Smooth muscle cell (in vitro differentiated cells): ENCODE measurements around the gene AVP. TPM values are rescaled to one million over a fixed set of nuclear protein-coding genes. Genes with fewer than 3 reads are reported as not detected.

Experiments
- DNase-seq: peaks from one replicate; lab custom pipeline; 2025; ENCODE audit not compliant: unreplicated experiment; lab: John Stamatoyannopoulos, UW
- H2AFZ ChIP-seq: fragments of 200-600 bp; sonication (generic); 2 replicates; pipeline ENCODE4 v1.6.0; 2016; ENCODE audit warnings: antibody characterized with exemption, low read depth, mild to moderate bottlenecking
- H3F3A ChIP-seq: fragments of 200-600 bp; sonication (generic); 2 replicates; pipeline ENCODE4 v1.6.0; 2017; ENCODE audit warnings: antibody characterized with exemption, low read depth
- H3K27ac ChIP-seq: fragments of 200-600 bp; sonication (generic); 2 replicates; pipeline ENCODE4 v1.5.1; 2016; ENCODE audit warnings: low read depth, mild to moderate bottlenecking
- H3K27me3 ChIP-seq: fragments of 200-600 bp; sonication (generic); 2 replicates; pipeline ENCODE4 v1.6.1; 2016; ENCODE audit warnings: low read depth, mild to moderate bottlenecking
- H3K36me3 ChIP-seq: fragments of 200-600 bp; sonication (generic); 2 replicates; pipeline ENCODE4 v1.5.1; 2016; ENCODE audit warnings: low read depth
- H3K4me1 ChIP-seq: fragments of 200-600 bp; sonication (generic); 2 replicates; pipeline ENCODE4 v1.5.1; 2016; ENCODE audit warnings: low read depth
- H3K4me2 ChIP-seq: fragments of 200-600 bp; sonication (generic); 2 replicates; pipeline ENCODE4 v1.6.0; 2016; ENCODE audit warnings: mild to moderate bottlenecking
- H3K4me3 ChIP-seq: fragments of 200-600 bp; sonication (generic); 2 replicates; pipeline ENCODE4 v1.5.1; 2016; ENCODE audit warnings: mild to moderate bottlenecking
- H3K79me2 ChIP-seq: fragments of 200-600 bp; sonication (generic); 2 replicates; pipeline ENCODE4 v1.6.0; 2016; ENCODE audit warnings: low read depth, mild to moderate bottlenecking
- H3K9ac ChIP-seq: fragments of 200-600 bp; sonication (generic); 2 replicates; pipeline ENCODE4 v1.6.0; 2016; ENCODE audit warnings: low read depth
- H3K9me3 ChIP-seq: fragments of 200-600 bp; sonication (generic); replicated peaks from 2 replicates; pipeline ENCODE4 v1.5.1; 2016; ENCODE audit warnings: low read depth
- H4K20me1 ChIP-seq: fragments of 200-600 bp; sonication (generic); 2 replicates; pipeline ENCODE4 v1.6.0; 2016; ENCODE audit warnings: low read depth
- WGBS: methylation state at CpG from one replicate; pipeline ENCODE4 v1.1.7; 2016; ENCODE audit warnings: low lambda C conversion rate; 5-methylcytosine and 5-hydroxymethylcytosine counted together
- polyA plus RNA-seq: library from polyadenylated mRNA; unstranded; fragments of >200 nt; fragmentation: Nextera tagmentation; extraction: Ambion mirVana; gene quantifications from 2 replicates; pipeline ENCODE4 v1.2.1, GENCODE V29; 2016
- total RNA-seq: library from RNA; depleted of rRNA; stranded (reverse); fragments of >200 nt; gene quantifications from 2 replicates; pipeline ENCODE4 v1.2.3, GENCODE V29; 2014
- TF ChIP-seq, protein P1 (sequence below): fragments of 200-600 bp; sonication (generic); IDR thresholded peaks from 2 replicates; pipeline ENCODE4 v1.5.1; 2017; ENCODE audit warnings: borderline replicate concordance, mild to moderate bottlenecking, antibody characterized with exemption; ENCODE audit not compliant: insufficient read depth, poor library complexity, severe bottlenecking

Gene AVP
- total and polyA plus RNA-seq, 2 experiments from 2014 or later: not detected

DNA sequence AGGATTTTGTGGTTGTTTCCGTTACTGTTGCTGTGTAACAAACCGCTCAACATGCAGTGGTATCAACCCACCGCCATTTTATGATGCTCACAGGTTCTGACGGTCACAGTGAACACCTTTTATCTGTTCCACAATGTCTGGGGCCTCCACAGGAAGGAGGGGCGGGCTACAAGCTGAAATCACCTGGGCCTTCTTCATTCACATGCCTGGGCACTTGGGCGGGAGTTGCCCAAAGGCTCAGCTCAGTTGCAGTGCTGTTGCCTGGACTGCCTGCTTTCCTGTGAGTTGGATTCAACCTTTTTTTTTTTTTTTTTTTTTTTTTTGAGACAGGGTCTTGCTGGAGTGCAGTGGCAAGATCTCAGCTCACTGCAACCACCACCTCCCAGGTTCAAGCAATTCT, 16.7 kb upstream of the AVP start:
- no peak overlapping the region for H2AFZ ChIP-seq
- no peaks in the 10 kb centered on the region for H3K36me3 ChIP-seq
- H3K4me3 ChIP-seq: no peak overlapping the region
- no peaks in the 10 kb centered on the region for H4K20me1 ChIP-seq
- no peaks in the 10 kb centered on the region for H3K79me2 ChIP-seq
- WGBS: 97% methylated on average over 6 of the region's 6 CpGs
- DNase-seq: no peak
- no peak overlapping the region for H3K9ac ChIP-seq
- TF ChIP-seq, protein P1, sequence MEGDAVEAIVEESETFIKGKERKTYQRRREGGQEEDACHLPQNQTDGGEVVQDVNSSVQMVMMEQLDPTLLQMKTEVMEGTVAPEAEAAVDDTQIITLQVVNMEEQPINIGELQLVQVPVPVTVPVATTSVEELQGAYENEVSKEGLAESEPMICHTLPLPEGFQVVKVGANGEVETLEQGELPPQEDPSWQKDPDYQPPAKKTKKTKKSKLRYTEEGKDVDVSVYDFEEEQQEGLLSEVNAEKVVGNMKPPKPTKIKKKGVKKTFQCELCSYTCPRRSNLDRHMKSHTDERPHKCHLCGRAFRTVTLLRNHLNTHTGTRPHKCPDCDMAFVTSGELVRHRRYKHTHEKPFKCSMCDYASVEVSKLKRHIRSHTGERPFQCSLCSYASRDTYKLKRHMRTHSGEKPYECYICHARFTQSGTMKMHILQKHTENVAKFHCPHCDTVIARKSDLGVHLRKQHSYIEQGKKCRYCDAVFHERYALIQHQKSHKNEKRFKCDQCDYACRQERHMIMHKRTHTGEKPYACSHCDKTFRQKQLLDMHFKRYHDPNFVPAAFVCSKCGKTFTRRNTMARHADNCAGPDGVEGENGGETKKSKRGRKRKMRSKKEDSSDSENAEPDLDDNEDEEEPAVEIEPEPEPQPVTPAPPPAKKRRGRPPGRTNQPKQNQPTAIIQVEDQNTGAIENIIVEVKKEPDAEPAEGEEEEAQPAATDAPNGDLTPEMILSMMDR: no peak
- no peaks in the 10 kb centered on the region for H3K27me3 ChIP-seq
- H3K4me1 ChIP-seq: no peaks in the 10 kb centered on the region
- H3K27ac ChIP-seq: no peak overlapping the region
- no peaks in the 10 kb centered on the region for H3K9me3 ChIP-seq
- no peak overlapping the region for H3K4me2 ChIP-seq
- no peaks in the 10 kb centered on the region for H3F3A ChIP-seq

GRCh38 chr20:3100480-3100879, 16.0 kb upstream of the AVP start:
- H2AFZ ChIP-seq: no peak overlapping the region
- no peaks in the 10 kb centered on the region for H3F3A ChIP-seq
- no peak overlapping the region for H3K4me3 ChIP-seq
- no peaks in the 10 kb centered on the region for H3K9me3 ChIP-seq
- DNase-seq: no peak
- H3K4me1 ChIP-seq: no peaks in the 10 kb centered on the region
- 99% methylated on average over 7 of the region's 7 CpGs for WGBS
- no peaks in the 10 kb centered on the region for H3K36me3 ChIP-seq
- H4K20me1 ChIP-seq: no peaks in the 10 kb centered on the region
- no peak overlapping the region for H3K9ac ChIP-seq
- H3K79me2 ChIP-seq: no peaks in the 10 kb centered on the region
- TF ChIP-seq, protein P1: no peak
- no peak overlapping the region for H3K27ac ChIP-seq
- no peaks in the 10 kb centered on the region for H3K27me3 ChIP-seq
- H3K4me2 ChIP-seq: no peak overlapping the region

DNA sequence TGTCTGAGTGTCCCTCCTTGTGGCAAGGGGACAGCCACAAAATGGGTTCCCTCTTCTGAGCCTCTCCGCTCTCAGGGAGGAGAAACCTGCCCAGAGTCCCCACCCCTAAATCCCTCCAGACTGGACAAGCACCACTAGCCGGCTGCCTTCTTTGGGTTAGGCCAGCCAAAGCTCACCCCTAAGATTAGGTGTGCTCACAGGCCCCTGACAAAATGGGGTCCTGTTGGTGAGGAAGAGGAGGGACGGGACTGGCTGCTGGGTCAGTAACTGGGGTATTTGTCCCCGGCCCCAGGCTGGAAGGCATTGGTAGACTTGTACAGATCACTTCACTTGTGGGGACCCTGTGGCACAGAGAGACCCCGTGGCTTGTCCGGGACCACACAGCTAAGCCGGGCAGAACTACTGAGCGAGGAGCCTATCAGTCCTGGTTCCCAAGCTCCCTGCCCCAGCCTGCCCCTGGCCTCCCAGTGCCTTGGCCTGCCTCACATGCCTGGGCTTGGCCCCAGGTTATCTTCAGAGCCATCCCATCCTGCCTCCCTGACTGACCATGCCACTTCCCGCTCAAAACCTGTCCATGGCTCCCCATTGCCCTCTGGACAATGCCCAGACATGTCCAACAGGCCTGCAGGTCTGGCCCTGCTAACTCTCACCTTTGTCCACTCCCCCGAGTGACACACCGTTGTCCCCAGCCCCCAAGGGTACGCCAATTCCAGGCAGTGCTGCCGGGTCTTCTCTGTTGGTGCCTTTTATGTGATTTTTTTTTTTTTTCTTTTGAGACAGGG, 10.5 kb upstream of the AVP start:
- H3K36me3 ChIP-seq: no peaks in the 10 kb centered on the region
- H2AFZ ChIP-seq: no peak overlapping the region
- H3K9ac ChIP-seq: no peak overlapping the region
- H3K9me3 ChIP-seq: no peaks in the 10 kb centered on the region
- no peak overlapping the region for H3K4me3 ChIP-seq
- H3K27me3 ChIP-seq: no peaks in the 10 kb centered on the region
- no peak overlapping the region for H3K27ac ChIP-seq
- H3K4me1 ChIP-seq: peaks cover 2% of the 10 kb centered on the region
- no peaks in the 10 kb centered on the region for H3K79me2 ChIP-seq
- no peaks in the 10 kb centered on the region for H3F3A ChIP-seq
- H4K20me1 ChIP-seq: no peaks in the 10 kb centered on the region
- TF ChIP-seq, protein P1: no peak
- no peak overlapping the region for H3K4me2 ChIP-seq
- 92% methylated on average over 13 of the region's 13 CpGs for WGBS
- DNase-seq: no peak

DNA sequence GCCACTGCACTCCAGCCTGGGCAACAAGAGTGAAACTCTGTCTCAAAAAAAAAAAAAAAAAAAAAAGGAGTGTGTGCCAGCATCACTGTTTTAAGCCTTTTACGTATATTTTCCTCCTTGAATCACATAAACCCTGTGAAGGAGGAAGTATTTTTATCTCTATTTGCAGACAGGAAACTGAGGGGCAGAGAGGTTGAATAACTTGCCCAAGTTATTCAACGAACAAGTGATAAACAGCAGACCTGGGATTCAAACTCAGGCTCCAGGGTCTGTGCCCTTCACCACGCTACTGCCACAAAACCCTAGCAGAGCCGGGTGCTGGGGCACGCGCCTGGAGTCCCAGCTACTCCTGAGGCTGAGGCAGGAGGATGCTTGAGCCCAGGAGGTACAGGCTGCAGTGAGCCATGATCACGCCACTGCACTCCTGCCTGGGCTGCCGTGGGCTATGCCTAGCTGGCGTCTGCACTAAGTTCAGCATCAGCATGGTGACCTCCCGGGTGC, 9.4 kb upstream of the AVP start:
- Histone ChIP-seq H3F3A (no peaks in the 10 kb centered on the region), H3K36me3 (no peaks in the 10 kb centered on the region), H3K4me3 (no peak overlapping the region), H3K4me2 (no peak overlapping the region), H3K27ac (no peak overlapping the region), H3K4me1 (peaks cover 2% of the 10 kb centered on the region), H2AFZ (no peak overlapping the region), H3K9me3 (no peaks in the 10 kb centered on the region), H4K20me1 (no peaks in the 10 kb centered on the region), H3K9ac (no peak overlapping the region), H3K27me3 (no peaks in the 10 kb centered on the region), H3K79me2 (no peaks in the 10 kb centered on the region)
- no peak for DNase-seq
- TF ChIP-seq, protein P1: no peak
- WGBS: 89% methylated on average over 10 of the region's 10 CpGs
